B cell (primary cell): ENCODE results near the gene RPTOR.

Experiments used
- CTCF ChIP-seq: fragments of 200-600 bp; IDR thresholded peaks from one replicate; pipeline ENCODE4 v1.8.0; 2022; ENCODE audit warnings: antibody characterized with exemption, mild to moderate bottlenecking
- EZH2 ChIP-seq: IDR thresholded peaks from 2 replicates; pipeline ENCODE4 v1.6.1; 2012; ENCODE audit warnings: borderline replicate concordance, low read depth, mild to moderate bottlenecking, moderate library complexity, low read length; ENCODE audit not compliant: insufficient read depth, poor library complexity, severe bottlenecking

GRCh38 chr17:80653856-80654255 lies 109.2 kb downstream of the RPTOR start:
- TF ChIP-seq EZH2 (no peak), CTCF (no peak)
